ENCODE measurements around the gene DTX4. TPM values are rescaled to one million over a fixed set of nuclear protein-coding genes. Genes with fewer than 3 reads are reported as not detected.

DTX4 gene
- total RNA-seq, 1 experiment from 2014 or later: 0.21 TPM

- Histone ChIP-seq H3K36me3 (ENCODE audit: control insufficient read depth, insufficient read depth, low read length) (no peaks in the 10 kb centered on the region), H3K27me3 (ENCODE audit: control insufficient read depth, insufficient read depth, low read length) (no peaks in the 10 kb centered on the region; the same call in 1 of the 2 replicates), H3K4me1 (ENCODE audit: control insufficient read depth, insufficient read depth, low read length) (no peaks in the 10 kb centered on the region), H3K9me3 (ENCODE audit: control insufficient read depth, insufficient read depth, low read depth, low read length) (no peaks in the 10 kb centered on the region), H3K4me3 (ENCODE audit: low read depth in 2 of 2, low read length in 2 of 2) (no peak overlapping the region), H3K27ac (ENCODE audit: low read length) (no peak overlapping the region)
- intact Hi-C loops (cut with micrococcal nuclease; ENCODE audit: unreplicated experiment) (no loop called here), in situ Hi-C loops (cut with HindIII; ENCODE audit: low pct_unique_long_range_greater_than_20kb, low sequenced_read_pairs) (no loop called here)
- ChIA-PET CTCF (no interaction called here), POLR2A (no interaction called here)
- no peak for ATAC-seq
- no peak for DNase-seq (ENCODE audit: low read depth, low spot score)
- no TSS peak for BruUV-seq (replicated peaks)
- no peak for TF ChIP-seq SIN3A (IDR thresholded peaks at IDR 0.05; ENCODE audit: borderline replicate concordance, insufficient read depth, low read depth, low read length)
- no peak for TF ChIP-seq TCF7L2 (IDR thresholded peaks at IDR 0.05; ENCODE audit: low read depth, low read length)
- no peak for TF ChIP-seq REST (IDR thresholded peaks at IDR 0.05; ENCODE audit: insufficient read depth in 1 of 2, low read depth in 2 of 2, low read length in 1 of 2)
These were observed 77.6 kb downstream of the DTX4 start for GRCh38 chr11:59249535-59249934.

GRCh38 chr11:59253001-59253400, 81.1 kb downstream of the DTX4 start:
- Histone ChIP-seq H3K4me3 (ENCODE audit: low read depth in 2 of 2, low read length in 2 of 2) (no peak overlapping the region), H3K9me3 (ENCODE audit: control insufficient read depth, insufficient read depth, low read depth, low read length) (no peaks in the 10 kb centered on the region), H3K27ac (ENCODE audit: low read length) (no peak overlapping the region), H3K36me3 (ENCODE audit: control insufficient read depth, insufficient read depth, low read length) (no peaks in the 10 kb centered on the region), H3K27me3 (ENCODE audit: control insufficient read depth, insufficient read depth, low read length) (no peaks in the 10 kb centered on the region; the same call in 1 of the 2 replicates), H3K4me1 (ENCODE audit: control insufficient read depth, insufficient read depth, low read length) (no peaks in the 10 kb centered on the region)
- ChIA-PET POLR2A (no interaction called here), CTCF (no interaction called here)
- in situ Hi-C loops (cut with HindIII; ENCODE audit: low pct_unique_long_range_greater_than_20kb, low sequenced_read_pairs): no loop called here
- TF ChIP-seq CTCF (IDR thresholded peaks at IDR 0.05): no peak
- no peak for TF ChIP-seq POLR2AphosphoS5 (IDR thresholded peaks at IDR 0.05; ENCODE audit: low read depth, low read length)
- TF ChIP-seq SIN3A (IDR thresholded peaks at IDR 0.05; ENCODE audit: borderline replicate concordance, insufficient read depth, low read depth, low read length): no peak
- TF ChIP-seq TCF7L2 (IDR thresholded peaks at IDR 0.05; ENCODE audit: low read depth, low read length): no peak
- no peak for TF ChIP-seq REST (IDR thresholded peaks at IDR 0.05; ENCODE audit: insufficient read depth in 1 of 2, low read depth in 2 of 2, low read length in 1 of 2)
- intact Hi-C loops (cut with micrococcal nuclease; ENCODE audit: unreplicated experiment): no loop called here
- no peak for ATAC-seq
- no TSS peak for BruUV-seq (replicated peaks)
- DNase-seq (ENCODE audit: low read depth, low spot score): no peak
